GM19467 (cell line): ENCODE results near the gene CCDC152.

Source experiments
- ATAC-seq: cut with Tn5 transposase; IDR thresholded peaks from one replicate; pipeline ENCODE4 v1.9.1; 2021; ENCODE audit warnings: mild to moderate bottlenecking, moderate library complexity; ENCODE audit not compliant: unreplicated experiment

The CCDC152 gene

GRCh38 chr5:42779083-42779482 lies 22.5 kb downstream of the CCDC152 start:
- ATAC-seq: peak; percentile 63

- no peak for ATAC-seq
These were observed 25.0 kb downstream of the CCDC152 start for GRCh38 chr5:42781584-42781983.

GRCh38 chr5:42784132-42784531 lies 27.5 kb downstream of the CCDC152 start:
- no peak for ATAC-seq

- no peak for ATAC-seq
These were observed 29.1 kb downstream of the CCDC152 start for GRCh38 chr5:42785756-42786155.

- ATAC-seq: no peak
These were observed 30.5 kb downstream of the CCDC152 start for GRCh38 chr5:42787073-42787472.

- ATAC-seq: no peak
These were observed 31.2 kb downstream of the CCDC152 start for GRCh38 chr5:42787845-42788244.

- ATAC-seq: no peak
These were observed 34.5 kb downstream of the CCDC152 start for GRCh38 chr5:42791151-42791550.

- no peak for ATAC-seq
These were observed 41.9 kb downstream of the CCDC152 start for GRCh38 chr5:42798284-42799240.

GRCh38 chr5:42799241-42799608 lies 42.6 kb downstream of the CCDC152 start:
- ATAC-seq: no peak

GRCh38 chr5:42799668-42800114 lies 43.1 kb downstream of the CCDC152 start:
- ATAC-seq: no peak

- ATAC-seq: no peak
These were observed 44.2 kb downstream of the CCDC152 start for GRCh38 chr5:42800748-42801330.

- no peak for ATAC-seq
These were observed 45.0 kb downstream of the CCDC152 start for GRCh38 chr5:42801516-42802166.

- ATAC-seq: no peak
These were observed 48.2 kb downstream of the CCDC152 start for GRCh38 chr5:42804717-42805339.

GRCh38 chr5:42806004-42806700 lies 49.5 kb downstream of the CCDC152 start:
- ATAC-seq: no peak

- ATAC-seq: no peak
These were observed 50.2 kb downstream of the CCDC152 start for GRCh38 chr5:42806701-42807262.

- ATAC-seq: no peak
These were observed 51.3 kb downstream of the CCDC152 start for GRCh38 chr5:42807722-42808447.

- ATAC-seq: no peak
These were observed 52.4 kb downstream of the CCDC152 start for GRCh38 chr5:42808888-42809611.

- ATAC-seq: no peak
These were observed 54.4 kb downstream of the CCDC152 start for GRCh38 chr5:42810834-42811590.
